ENCODE results near the gene ZNF765. TPM values are rescaled to one million over a fixed set of nuclear protein-coding genes. Genes with fewer than 3 reads are reported as not detected.

Gene ZNF765
- total RNA-seq, 1 experiment from 2014 or later = 6.7 TPM

DNA sequence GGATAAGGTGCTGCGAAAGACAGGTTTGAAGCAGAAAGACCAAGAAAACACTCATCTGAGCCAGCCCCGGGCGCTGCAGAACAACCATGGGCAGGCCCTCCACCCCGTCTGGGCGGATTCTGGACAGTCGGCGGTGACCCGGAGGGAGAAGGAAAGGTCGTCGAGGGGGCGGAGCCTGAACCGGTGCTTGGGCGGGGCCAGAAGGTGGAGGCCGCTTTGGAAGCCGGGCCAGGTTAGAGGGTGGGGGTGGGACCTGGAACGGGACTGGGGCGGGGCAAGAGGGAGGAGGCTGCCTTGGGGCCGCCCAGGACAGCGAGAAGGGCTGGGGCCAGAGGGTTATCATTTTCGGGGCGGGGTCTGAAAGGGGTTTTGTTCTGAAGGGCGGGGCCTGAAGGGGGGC is 5.0 kb upstream of the ZNF765 start:
- ATAC-seq (no peak), DNase-seq (ENCODE audit: low read depth, low spot score) (no peak)
- no peak overlapping the region for H3K27ac ChIP-seq (ENCODE audit: low read depth, low read length)
- peaks cover 0 to 4% of the 10 kb centered on the region in 2 experiments; a peak in 1 of 4 replicates for H3K4me1 ChIP-seq (ENCODE audit: control insufficient read depth in 1 of 2, insufficient read depth in 2 of 2, low read length in 2 of 2)
- POLR2A ChIA-PET = no interaction called here
- H4K20me1 ChIP-seq (ENCODE audit: insufficient read depth) = no peaks in the 10 kb centered on the region
- BruUV-seq (replicated peaks) = no TSS peak
- H3K27me3 ChIP-seq (ENCODE audit: insufficient read depth, low read length) = no peaks in the 10 kb centered on the region
- no peaks in the 10 kb centered on the region for H3K9me2 ChIP-seq (ENCODE audit: insufficient read depth)
- no peak overlapping the region for H2AFZ ChIP-seq (ENCODE audit: low read depth, low read length, poor library complexity, severe bottlenecking)
- H3K4me2 ChIP-seq (ENCODE audit: low read length) = no peak overlapping the region
- TF ChIP-seq ELF1 (IDR thresholded peaks at IDR 0.05; ENCODE audit: borderline replicate concordance, low read depth) (no peak), RAD21 (IDR thresholded peaks at IDR 0.05; ENCODE audit: low read depth) (no peak), ZBTB33 (IDR thresholded peaks at IDR 0.05; ENCODE audit: extremely low read depth, insufficient replicate concordance, low read length) (no peak), CBX3 (IDR thresholded peaks at IDR 0.05; ENCODE audit: low read depth) (no peak), POLR2A (IDR thresholded peaks at IDR 0.05; ENCODE audit: borderline replicate concordance, extremely low read depth, insufficient read depth, insufficient read length) (no peak), ZFX (IDR thresholded peaks at IDR 0.05) (no peak), CEBPB (IDR thresholded peaks at IDR 0.05; ENCODE audit: low read depth) (no peak), SP1 (IDR thresholded peaks at IDR 0.05; ENCODE audit: low read depth) (no peak), FOSL1 (IDR thresholded peaks at IDR 0.05; ENCODE audit: low read depth) (no peak), EZH2phosphoT487 (IDR thresholded peaks at IDR 0.05; ENCODE audit: borderline replicate concordance) (no peak), EZH2 (IDR thresholded peaks at IDR 0.05) (no peak), EGR1 (IDR thresholded peaks at IDR 0.05; ENCODE audit: low read depth) (no peak), POLR2AphosphoS5 (IDR thresholded peaks at IDR 0.05; ENCODE audit: low read depth, low read length) (no peak), SRF (IDR thresholded peaks at IDR 0.05; ENCODE audit: low read depth) (no peak), MAX (IDR thresholded peaks at IDR 0.05) (no peak), YY1 (IDR thresholded peaks at IDR 0.05; ENCODE audit: extremely low read depth, insufficient replicate concordance, low read depth, low read length) (no peak)
- TF ChIP-seq, protein P1, sequence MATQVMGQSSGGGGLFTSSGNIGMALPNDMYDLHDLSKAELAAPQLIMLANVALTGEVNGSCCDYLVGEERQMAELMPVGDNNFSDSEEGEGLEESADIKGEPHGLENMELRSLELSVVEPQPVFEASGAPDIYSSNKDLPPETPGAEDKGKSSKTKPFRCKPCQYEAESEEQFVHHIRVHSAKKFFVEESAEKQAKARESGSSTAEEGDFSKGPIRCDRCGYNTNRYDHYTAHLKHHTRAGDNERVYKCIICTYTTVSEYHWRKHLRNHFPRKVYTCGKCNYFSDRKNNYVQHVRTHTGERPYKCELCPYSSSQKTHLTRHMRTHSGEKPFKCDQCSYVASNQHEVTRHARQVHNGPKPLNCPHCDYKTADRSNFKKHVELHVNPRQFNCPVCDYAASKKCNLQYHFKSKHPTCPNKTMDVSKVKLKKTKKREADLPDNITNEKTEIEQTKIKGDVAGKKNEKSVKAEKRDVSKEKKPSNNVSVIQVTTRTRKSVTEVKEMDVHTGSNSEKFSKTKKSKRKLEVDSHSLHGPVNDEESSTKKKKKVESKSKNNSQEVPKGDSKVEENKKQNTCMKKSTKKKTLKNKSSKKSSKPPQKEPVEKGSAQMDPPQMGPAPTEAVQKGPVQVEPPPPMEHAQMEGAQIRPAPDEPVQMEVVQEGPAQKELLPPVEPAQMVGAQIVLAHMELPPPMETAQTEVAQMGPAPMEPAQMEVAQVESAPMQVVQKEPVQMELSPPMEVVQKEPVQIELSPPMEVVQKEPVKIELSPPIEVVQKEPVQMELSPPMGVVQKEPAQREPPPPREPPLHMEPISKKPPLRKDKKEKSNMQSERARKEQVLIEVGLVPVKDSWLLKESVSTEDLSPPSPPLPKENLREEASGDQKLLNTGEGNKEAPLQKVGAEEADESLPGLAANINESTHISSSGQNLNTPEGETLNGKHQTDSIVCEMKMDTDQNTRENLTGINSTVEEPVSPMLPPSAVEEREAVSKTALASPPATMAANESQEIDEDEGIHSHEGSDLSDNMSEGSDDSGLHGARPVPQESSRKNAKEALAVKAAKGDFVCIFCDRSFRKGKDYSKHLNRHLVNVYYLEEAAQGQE (IDR thresholded peaks at IDR 0.05; ENCODE audit: low read depth) = no peak
- TF ChIP-seq, protein P2, sequence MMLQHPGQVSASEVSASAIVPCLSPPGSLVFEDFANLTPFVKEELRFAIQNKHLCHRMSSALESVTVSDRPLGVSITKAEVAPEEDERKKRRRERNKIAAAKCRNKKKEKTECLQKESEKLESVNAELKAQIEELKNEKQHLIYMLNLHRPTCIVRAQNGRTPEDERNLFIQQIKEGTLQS (IDR thresholded peaks at IDR 0.05) = no peak
- 0 out of 4 replicates have a peak, but pooled peaks cover 0 to 3% of the 10 kb centered on the region in 2 experiments for H3K36me3 ChIP-seq (ENCODE audit: control insufficient read depth in 1 of 2, insufficient read depth in 2 of 2, low read length in 2 of 2)
- intact Hi-C loops (cut with micrococcal nuclease) = no loop called here
- H3K79me2 ChIP-seq (ENCODE audit: insufficient read depth, low read length) = no peaks in the 10 kb centered on the region
- H3K4me3 ChIP-seq (replicated peaks in 1 of 2; ENCODE audit: low read depth in 1 of 2, low read length in 2 of 2) = no peak overlapping the region
- RAD21 ChIA-PET (ENCODE audit: low non-redundant PET in 1 of 2, low total read pairs in 2 of 2, uncharacterized antibody in 2 of 2, unreplicated experiment in 2 of 2) = no interaction called here
- H3K9ac ChIP-seq (ENCODE audit: low read length) = no peak overlapping the region
- CTCF ChIA-PET = no interaction called here
- peaks cover 5 to 13% of the 10 kb centered on the region in 2 experiments; a peak in 2 of 4 replicates for H3K9me3 ChIP-seq (ENCODE audit: control insufficient read depth in 1 of 2, insufficient read depth in 1 of 2, low read depth in 1 of 2, low read length in 2 of 2)

Data from HCT116 (cell line).